OCI-LY7 (cell line): ENCODE data around the gene H19.

Source experiments
- CTCF ChIP-seq: fragments of 200-600 bp; sonication (generic); conservative IDR thresholded peaks from 2 replicates; pipeline ENCODE4 v1.5.1; 2014; ENCODE audit warnings: mild to moderate bottlenecking, antibody characterized with exemption, low read length, moderate library complexity, mixed read lengths
- EZH2phosphoT487 ChIP-seq: fragments of 200-600 bp; sonication (generic); IDR thresholded peaks from 2 replicates; pipeline ENCODE4 v1.6.1; 2018; ENCODE audit warnings: low read depth, borderline replicate concordance, mild to moderate bottlenecking, mixed run types, antibody characterized with exemption, low read length, moderate library complexity, mixed read lengths

GRCh38 chr11:2027708-2028107, 30.1 kb upstream of the H19 start:
- no peak for TF ChIP-seq CTCF
- TF ChIP-seq EZH2phosphoT487 = no peak
